Liver (tissue), 9 donors: ENCODE data around the gene KIZ. TPM values are rescaled to one million over a fixed set of nuclear protein-coding genes. Genes with fewer than 3 reads are reported as not detected.

Experiments
- DNase-seq: peaks from one replicate; pipeline ENCODE4 v3.0.0-alpha.2; 2017; ENCODE audit warnings: low spot score
- H3K27ac ChIP-seq, 2 donors: one replicate each; pipeline ENCODE4 v1.7.0; 2013; ENCODE audit warnings: inconsistent platforms in 2 of 2, low read length in 2 of 2, control low read depth in 1 of 2, low read depth in 1 of 2, mild to moderate bottlenecking in 1 of 2
- H3K27me3 ChIP-seq, 4 donors: one replicate each; pipeline versions ENCODE4 v1.6.1 to v1.7.0; 2013; ENCODE audit warnings: low read length in 3 of 4, inconsistent platforms in 1 of 4, mild to moderate bottlenecking in 1 of 4, moderate library complexity in 1 of 4; ENCODE audit not compliant: control insufficient read depth in 4 of 4, insufficient read depth in 4 of 4
- H3K36me3 ChIP-seq, 4 donors: one replicate each; pipeline versions ENCODE4 v1.6.1 to v1.7.0; 2013; ENCODE audit warnings: low read length in 3 of 4, mild to moderate bottlenecking in 3 of 4, low read depth in 1 of 4, moderate library complexity in 1 of 4; ENCODE audit not compliant: control insufficient read depth in 4 of 4, insufficient read depth in 3 of 4
- H3K4me1 ChIP-seq, 4 donors: one replicate each; pipeline versions ENCODE4 v1.6.1 to v1.7.0; 2013; ENCODE audit warnings: low read length in 3 of 4, mild to moderate bottlenecking in 3 of 4, moderate library complexity in 1 of 4; ENCODE audit not compliant: control insufficient read depth in 4 of 4, insufficient read depth in 4 of 4
- H3K4me3 ChIP-seq, 3 donors: one replicate each; pipeline versions ENCODE4 v1.6.1 to v1.7.0; 2013; ENCODE audit warnings: low read length in 3 of 3, control low read depth in 1 of 3, low read depth in 1 of 3, mild to moderate bottlenecking in 1 of 3
- H3K9ac ChIP-seq, 2 donors: one replicate each; pipeline ENCODE4 v1.7.0; 2013; ENCODE audit warnings: low read length in 2 of 2, mild to moderate bottlenecking in 2 of 2, moderate library complexity in 2 of 2, control low read depth in 1 of 2, low read depth in 1 of 2
- H3K9me3 ChIP-seq, 4 donors: one replicate each; pipeline versions ENCODE4 v1.6.1 to v1.7.0; 2013; ENCODE audit warnings: low read length in 3 of 4; ENCODE audit not compliant: control insufficient read depth in 4 of 4
- ATF3 ChIP-seq: IDR thresholded peaks from 2 replicates; pipeline ENCODE4 v1.6.1; 2016; ENCODE audit warnings: antibody characterized with exemption
- CTCF ChIP-seq: fragments of 150-350 bp; IDR thresholded peaks from 2 replicates; pipeline ENCODE4 v1.5.1; 2017; ENCODE audit warnings: improper control_type of control experiment, low read depth, low read length; ENCODE audit not compliant: missing input control
- EGR1 ChIP-seq, 2 donors: IDR thresholded peaks; 2 replicates each; pipeline ENCODE4 v1.6.1; 2016 to 2018; ENCODE audit warnings: antibody characterized with exemption in 2 of 2, low read depth in 2 of 2
- FOXA1 ChIP-seq: IDR thresholded peaks from 2 replicates; pipeline ENCODE4 v1.6.1; 2016; ENCODE audit warnings: antibody characterized with exemption
- FOXA2 ChIP-seq: IDR thresholded peaks from 2 replicates; pipeline ENCODE4 v1.6.1; 2016; ENCODE audit warnings: antibody characterized with exemption
- GABPA ChIP-seq, 2 donors: IDR thresholded peaks in 1 of 2; conservative IDR thresholded peaks in 1 of 2; 2 replicates each; pipeline ENCODE4 v1.6.1; 2016; ENCODE audit warnings: antibody characterized with exemption in 2 of 2, mild to moderate bottlenecking in 1 of 2, moderate library complexity in 1 of 2
- HNF4A ChIP-seq, 2 donors: conservative IDR thresholded peaks; 2 replicates each; pipeline ENCODE4 v1.6.1; 2016; ENCODE audit warnings: antibody characterized with exemption in 2 of 2, mild to moderate bottlenecking in 2 of 2
- HNF4G ChIP-seq: IDR thresholded peaks from 2 replicates; pipeline ENCODE4 v1.6.1; 2016; ENCODE audit warnings: antibody characterized with exemption
- JUND ChIP-seq, 2 donors: IDR thresholded peaks; 2 replicates each; pipeline ENCODE4 v1.6.1; 2016; ENCODE audit warnings: antibody characterized with exemption in 2 of 2
- MAX ChIP-seq: IDR thresholded peaks from 2 replicates; pipeline ENCODE4 v1.6.1; 2016; ENCODE audit warnings: antibody characterized with exemption
- NR2F2 ChIP-seq: IDR thresholded peaks from 2 replicates; pipeline ENCODE4 v1.6.1; 2016; ENCODE audit warnings: antibody characterized with exemption
- RAD21 ChIP-seq, 2 donors: IDR thresholded peaks; 2 replicates each; pipeline ENCODE4 v1.6.1; 2016; ENCODE audit warnings: antibody characterized with exemption in 2 of 2, mild to moderate bottlenecking in 2 of 2
- REST ChIP-seq: IDR thresholded peaks from 2 replicates; pipeline ENCODE4 v1.6.1; 2016; ENCODE audit warnings: antibody characterized with exemption, mild to moderate bottlenecking
- RXRA ChIP-seq, 2 donors: IDR thresholded peaks; 2 replicates each; pipeline ENCODE4 v1.6.1; 2017 to 2018; ENCODE audit warnings: antibody characterized with exemption in 2 of 2, mild to moderate bottlenecking in 1 of 2
- SP1 ChIP-seq: IDR thresholded peaks from 2 replicates; pipeline ENCODE4 v1.6.1; 2018; ENCODE audit warnings: antibody characterized with exemption, mild to moderate bottlenecking
- TAF1 ChIP-seq: conservative IDR thresholded peaks from 2 replicates; pipeline ENCODE4 v1.6.1; 2016; ENCODE audit warnings: antibody characterized with exemption, mild to moderate bottlenecking
- YY1 ChIP-seq: IDR thresholded peaks from 2 replicates; pipeline ENCODE4 v1.6.1; 2016; ENCODE audit warnings: antibody characterized with exemption, mild to moderate bottlenecking
- ZBTB33 ChIP-seq: IDR thresholded peaks from 2 replicates; pipeline ENCODE4 v1.6.1; 2016; ENCODE audit warnings: antibody characterized with exemption
- WGBS: extraction: QIAGEN DNeasy Blood & Tissue Kit; methylation state at CpG from one replicate; pipeline ENCODE4 v1.1.7; 2013; 5-methylcytosine and 5-hydroxymethylcytosine counted together
- polyA plus RNA-seq, 2 donors: library from polyadenylated mRNA; stranded (reverse) in 1 of 2; unstranded in 1 of 2; fragments of 200-250 nt in 1 of 2; fragments of >200 nt in 1 of 2; fragmentation: Nextera tagmentation in 1 of 2; extraction: Ambion mirVana in 1 of 2; gene quantifications; one replicate each; pipeline versions ENCODE4 v1.2.1 to v1.2.3, GENCODE V29; 2013 to 2015
- total RNA-seq, 2 donors: library from RNA; depleted of rRNA; stranded (reverse); fragments of >200 nt; gene quantifications; one replicate each; pipeline ENCODE4 v1.2.3, GENCODE V29; 2014
- donor health status: healthy.
- donor health status: healthy.
- donor health status: healthy.
- donor health status: healthy.
- donor health status: healthy.

KIZ gene
- total RNA-seq (1 to 10 TPM; 4.7 to 9.5 TPM), polyA plus RNA-seq (1 to 10 TPM; 3.0 to 5.6 TPM)

DNA sequence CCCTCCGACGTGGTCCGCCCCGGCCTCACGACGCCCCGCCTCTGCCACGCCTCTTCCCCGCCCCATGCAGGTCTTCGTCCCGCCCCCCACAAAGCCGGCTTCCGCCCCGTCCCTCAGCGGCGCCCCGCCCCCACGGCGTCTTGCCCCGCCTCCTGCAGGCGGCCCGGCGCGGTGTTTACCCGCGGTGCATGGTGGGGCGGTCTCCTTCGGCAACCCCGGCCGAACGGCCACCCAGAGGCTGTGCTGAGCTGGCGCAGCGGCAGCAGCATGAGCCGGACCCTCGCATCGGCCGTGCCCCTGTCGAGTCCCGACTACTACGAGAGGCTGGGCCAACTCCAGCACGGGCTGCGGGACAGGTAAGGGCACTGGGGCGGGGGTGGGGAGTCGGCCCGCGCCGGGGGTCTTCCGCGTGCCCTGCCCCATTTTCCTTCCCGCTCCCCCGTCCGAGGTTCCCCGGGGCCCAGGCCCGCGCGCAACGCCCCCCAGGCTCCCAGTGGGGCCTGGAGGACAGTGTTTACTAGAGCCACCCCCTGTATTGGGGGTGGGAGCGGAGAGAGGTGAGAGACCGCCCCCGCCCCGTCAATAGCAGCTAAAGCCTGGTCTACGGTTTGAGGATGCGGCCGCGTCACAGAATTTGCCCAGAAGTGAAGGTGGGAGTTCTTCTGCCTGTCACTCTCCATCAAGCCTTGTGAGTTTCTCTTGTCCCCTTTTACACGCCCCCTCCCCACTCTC, at the start of gene KIZ:
TSS of gene KIZ (plus strand) at position 234 of the 732 bp plus-strand sequence. CDS start at position 268, 34 bp downstream.
- H3K27me3 ChIP-seq: no peaks in the 10 kb centered on the region
- TF ChIP-seq FOXA2: peak; percentile 46
- peak in 1 of 2 donors; percentile 75 for TF ChIP-seq GABPA (IDR thresholded peaks at IDR 0.05 in 1 of 2, conservative IDR thresholded peaks at IDR 0.05 in 1 of 2)
- no peak for TF ChIP-seq TAF1
- TF ChIP-seq CTCF: peak; percentile 34
- TF ChIP-seq FOXA1: peak; percentile 72
- TF ChIP-seq SP1: peak; percentile 55
- H3K36me3 ChIP-seq: no peaks in the 10 kb centered on the region
- DNase-seq: peak; percentile 99
- under 1% methylated on average over 66 of the region's 66 CpGs for WGBS
- peak within 1 kb of the TSS; percentile 49 to 77 for H3K27ac ChIP-seq
- H3K9me3 ChIP-seq: no peaks in the 10 kb centered on the region
- H3K9ac ChIP-seq: peak within 1 kb of the TSS; percentile 50
- H3K4me3 ChIP-seq: peak within 1 kb of the TSS; percentile 84 to 87 (median 85)
- peaks cover 0 to 11% (median 7%) of the 10 kb centered on the region in 4 donors for H3K4me1 ChIP-seq

DNA sequence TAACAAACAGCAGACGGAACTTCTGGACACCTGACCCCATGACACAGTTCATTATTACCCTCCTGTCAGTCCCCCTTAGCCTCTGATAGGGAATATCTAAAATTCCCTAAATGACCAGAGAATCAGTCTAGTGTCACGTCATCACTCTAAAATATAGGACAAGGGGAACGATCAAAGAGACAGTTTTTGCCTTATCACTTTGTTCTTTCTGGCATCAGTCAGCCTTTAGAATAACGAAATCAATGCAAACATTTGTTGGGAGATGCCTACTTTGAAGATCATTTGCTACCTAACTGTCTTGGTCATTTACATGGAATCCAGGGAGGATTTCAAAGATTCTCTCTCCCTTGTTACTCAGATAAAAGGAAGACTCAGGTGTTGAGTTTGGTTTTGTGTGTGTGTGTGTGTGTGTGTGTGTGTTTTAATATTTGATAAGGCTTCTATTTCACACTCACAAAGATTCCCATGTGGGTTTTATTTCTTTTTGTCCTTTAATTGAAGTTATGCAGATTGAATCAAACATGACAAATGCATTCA, 48.0 kb upstream of the KIZ start:
- TF ChIP-seq GABPA (IDR thresholded peaks at IDR 0.05 in 1 of 2, conservative IDR thresholded peaks at IDR 0.05 in 1 of 2): no peak
- no peak for TF ChIP-seq MAX
- TF ChIP-seq FOXA1: no peak
- no peak for TF ChIP-seq CTCF
- TF ChIP-seq NR2F2: no peak
- no peak for TF ChIP-seq HNF4G
- TF ChIP-seq EGR1 (IDR thresholded peaks at IDR 0.05; ENCODE audit: low read depth in 2 of 2): no peak
- no peak for TF ChIP-seq REST
- no peak for TF ChIP-seq ZBTB33
- TF ChIP-seq JUND (IDR thresholded peaks at IDR 0.05): no peak
- TF ChIP-seq YY1: no peak
- TF ChIP-seq RXRA (IDR thresholded peaks at IDR 0.05): no peak
- no peak for TF ChIP-seq SP1
- no peak for TF ChIP-seq FOXA2
- TF ChIP-seq RAD21 (IDR thresholded peaks at IDR 0.05): no peak
- no peak for TF ChIP-seq TAF1
- TF ChIP-seq ATF3: no peak
- TF ChIP-seq HNF4A (conservative IDR thresholded peaks at IDR 0.05): no peak
- H3K27me3 ChIP-seq: peaks cover 0 to 7% (median 1%) of the 10 kb centered on the region in 4 donors
- no peaks in the 10 kb centered on the region for H3K36me3 ChIP-seq
- H3K4me1 ChIP-seq: no peaks in the 10 kb centered on the region
- no peaks in the 10 kb centered on the region for H3K9me3 ChIP-seq
- H3K9ac ChIP-seq: no peak overlapping the region
- DNase-seq: no peak
- no peak overlapping the region for H3K4me3 ChIP-seq
- 51% methylated on average over 4 of the region's 4 CpGs for WGBS
- H3K27ac ChIP-seq: no peak overlapping the region
